Inferior parietal cortex (tissue), 1 donor: Measurements from ENCODE around the gene DOK7.

ENCODE experiments used
- DNase-seq: peaks from one replicate; pipeline ENCODE4 v3.0.0-alpha.2; 2016; ENCODE audit errors: extremely low spot score

The DOK7 gene

DNA sequence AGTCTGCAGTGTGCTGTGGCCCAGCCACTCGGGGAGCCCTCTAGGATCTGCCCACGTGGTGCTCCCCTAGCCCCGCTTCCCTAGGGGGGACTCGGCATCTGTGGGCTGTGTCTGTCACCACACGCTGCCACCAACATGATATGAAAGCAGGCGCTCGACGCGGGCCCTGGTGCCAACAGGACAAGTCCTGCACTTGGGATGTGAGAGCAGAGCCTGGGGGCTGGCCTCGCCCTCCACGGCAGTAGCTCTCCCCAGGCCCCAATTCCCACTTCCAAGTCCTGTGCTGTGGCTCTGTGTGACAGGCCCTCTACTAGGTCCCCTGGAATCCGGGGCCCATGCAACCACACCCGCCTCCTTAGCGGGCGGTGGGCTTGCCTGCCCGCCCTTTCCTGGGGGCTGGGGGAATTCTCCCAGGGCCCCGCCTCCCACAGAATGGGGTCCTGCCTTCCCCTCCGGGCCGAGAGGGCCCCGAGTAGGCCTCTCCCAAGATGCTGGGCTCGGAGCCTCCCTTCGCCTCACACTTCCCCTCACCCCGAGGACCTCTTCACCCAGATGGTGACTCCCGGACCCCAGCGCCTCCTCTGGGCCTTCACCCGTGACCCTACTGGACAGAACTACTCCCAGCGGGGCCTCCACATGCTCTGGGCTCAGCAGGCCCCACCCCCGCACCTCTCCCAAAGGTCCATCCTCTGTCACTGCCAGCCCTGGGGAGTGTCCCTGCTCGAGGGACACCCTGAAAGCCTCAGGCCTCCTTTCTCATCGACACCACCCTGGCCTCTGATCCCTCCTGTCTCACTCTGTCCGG is 57.9 kb downstream of the DOK7 start:
- DNase-seq: no peak

DNA sequence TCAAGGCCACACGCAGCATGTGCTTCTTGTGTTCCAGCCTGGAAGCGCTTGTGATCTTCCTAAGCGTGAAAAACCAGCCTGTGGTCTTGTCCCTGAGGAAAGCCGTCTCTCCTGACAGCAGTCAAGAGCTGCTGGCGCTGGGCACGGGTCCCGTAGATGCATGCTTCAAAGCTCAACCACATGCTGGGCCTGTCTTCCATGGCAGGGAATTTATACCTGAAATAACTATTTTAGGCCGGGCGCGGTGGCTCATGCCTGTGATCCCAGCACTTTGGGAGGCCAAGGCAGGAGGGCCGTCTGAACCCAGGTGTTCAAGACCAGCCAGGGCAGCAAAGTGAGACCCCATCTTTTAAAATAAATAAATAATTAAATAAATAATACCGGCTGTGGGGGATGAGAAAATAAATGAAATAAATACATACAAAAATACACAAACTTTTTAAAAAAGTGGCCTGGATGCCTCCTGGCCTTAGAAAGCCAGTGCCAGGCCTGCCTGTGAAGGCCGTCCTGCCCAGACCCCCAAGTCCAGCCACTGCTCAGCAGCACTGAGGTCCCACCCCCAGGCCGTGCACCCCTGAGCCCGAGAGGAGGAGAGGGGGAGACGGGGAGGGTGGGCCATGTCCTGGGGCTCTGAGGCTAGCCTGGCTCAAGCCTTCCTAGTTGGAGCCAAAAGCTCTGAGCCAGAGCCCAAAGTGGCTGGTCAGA is 58.7 kb downstream of the DOK7 start:
- DNase-seq: no peak

DNA sequence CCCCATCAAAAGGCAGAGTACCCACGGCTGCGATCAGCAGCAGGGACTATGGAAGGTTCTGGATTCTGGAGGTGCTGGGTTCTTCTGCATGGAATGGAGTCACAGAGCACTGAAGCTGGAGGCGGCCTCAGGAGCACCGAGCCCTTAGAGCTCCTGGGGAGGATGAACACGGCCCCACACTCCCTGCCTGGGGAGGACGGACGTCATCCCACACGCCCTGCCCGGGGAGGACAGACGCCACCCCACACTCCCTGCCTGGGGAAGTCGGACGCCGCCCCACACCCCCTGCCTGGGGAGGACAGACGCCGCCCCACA is 59.2 kb downstream of the DOK7 start:
- DNase-seq: no peak

DNA sequence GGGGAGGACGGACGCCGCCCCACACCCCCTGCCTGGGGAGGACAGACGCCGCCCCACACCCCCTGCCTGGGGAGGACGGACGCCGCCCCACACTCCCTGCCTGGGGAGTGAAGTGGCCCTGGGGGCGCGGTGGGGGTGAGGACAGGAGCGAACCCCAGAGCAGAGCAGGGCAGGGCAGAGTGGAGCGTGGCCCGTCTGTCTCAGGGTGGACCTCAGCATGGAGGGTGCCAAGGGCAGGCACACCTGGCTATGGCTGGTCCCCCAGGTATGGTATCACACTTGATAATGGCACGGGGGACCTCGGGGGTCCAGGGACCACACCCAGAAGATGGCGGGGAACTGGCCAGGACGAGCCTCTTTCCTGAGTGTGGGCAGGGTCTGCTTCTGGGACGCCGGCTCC is 59.5 kb downstream of the DOK7 start:
- no peak for DNase-seq

DNA sequence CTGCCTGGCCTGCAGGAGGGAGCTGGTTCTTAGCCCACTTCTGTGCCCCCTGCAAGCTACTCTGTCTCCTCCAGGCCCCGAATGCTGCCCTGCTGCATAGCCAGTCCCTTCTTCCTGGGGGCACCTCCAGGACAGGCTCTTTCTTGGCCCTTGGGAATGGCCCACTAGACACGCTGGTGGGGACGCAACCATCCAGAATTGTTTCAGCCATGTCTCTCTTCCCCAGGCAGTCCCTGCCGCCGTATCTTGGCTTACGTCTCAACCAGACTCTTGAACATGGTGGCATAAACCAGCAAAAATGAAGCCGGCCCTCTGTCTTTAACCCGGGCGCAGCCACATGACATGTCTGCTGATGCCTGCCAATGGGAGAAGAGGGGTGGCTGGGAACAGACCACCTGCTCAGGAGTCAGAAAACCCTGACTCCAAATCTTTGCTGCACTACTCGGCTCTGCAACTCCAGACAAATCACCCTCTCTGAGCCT is 60.1 kb downstream of the DOK7 start:
- DNase-seq: no peak

DNA sequence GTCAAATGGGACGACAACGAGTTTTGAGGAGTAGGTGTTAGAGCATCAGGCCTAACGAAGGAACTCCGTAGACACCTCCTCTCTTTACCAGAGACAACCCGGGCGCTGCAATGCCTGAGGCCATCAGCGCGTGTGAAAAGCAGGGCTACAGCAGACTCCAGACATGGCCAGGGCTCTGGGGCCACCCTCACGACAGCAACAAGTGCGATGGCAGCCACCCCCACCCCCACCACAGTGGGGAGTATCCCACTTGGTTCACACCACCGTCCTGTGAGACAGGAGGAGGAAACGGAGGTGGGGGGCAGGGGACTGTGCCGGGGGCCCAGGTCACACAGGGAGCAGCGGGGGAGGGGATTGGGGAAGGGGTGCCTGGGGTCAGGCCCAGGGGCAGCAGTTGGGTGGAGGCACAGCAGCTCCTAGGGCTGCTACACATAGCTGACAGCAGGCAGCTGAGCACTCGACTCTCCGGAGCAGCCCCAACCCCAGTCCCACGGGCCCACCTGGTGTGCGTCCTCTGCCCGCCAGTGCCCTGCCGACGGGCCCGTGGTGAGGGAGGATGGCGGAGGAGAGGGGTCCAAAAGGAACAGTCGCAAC is 60.6 kb downstream of the DOK7 start:
- no peak for DNase-seq

DNA sequence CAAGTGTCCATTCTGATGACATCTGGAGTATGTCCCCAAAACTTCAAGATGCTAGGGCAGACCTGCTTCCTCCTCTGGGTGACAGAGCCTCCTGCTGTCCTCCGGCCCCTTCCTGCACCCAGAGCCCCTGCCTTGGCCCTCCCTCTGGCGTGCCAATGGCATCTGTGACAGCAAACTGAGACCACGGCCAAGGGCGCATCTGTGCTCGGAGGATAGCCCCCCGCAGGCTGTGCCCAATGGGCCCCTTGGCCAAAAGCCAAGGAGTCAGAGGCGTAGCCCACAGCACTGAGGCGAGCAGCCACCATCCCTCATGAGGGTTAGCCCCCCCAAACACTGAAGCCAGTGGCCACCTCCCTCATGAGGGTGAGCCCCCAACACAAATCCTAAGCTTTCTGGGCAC is 61.2 kb downstream of the DOK7 start:
- no peak for DNase-seq

DNA sequence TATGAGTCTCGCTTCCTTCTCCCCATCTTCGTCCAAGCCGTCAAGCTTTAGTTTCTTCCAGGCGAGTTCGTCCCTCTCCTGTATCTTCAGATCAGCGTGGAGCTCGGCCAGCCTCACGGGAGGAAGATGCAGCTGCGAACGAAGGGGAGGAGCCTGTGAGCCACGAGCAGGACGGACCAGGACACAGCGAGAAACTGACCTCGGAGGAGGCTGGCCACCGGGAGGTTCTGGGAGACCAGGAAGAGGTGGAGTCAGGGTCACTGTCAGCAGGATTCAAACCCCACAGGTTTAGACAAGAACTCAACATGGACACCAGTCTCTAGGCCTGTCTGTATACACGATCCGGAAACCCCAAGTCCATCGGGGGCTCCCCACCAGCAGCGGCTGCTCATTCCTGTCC is 61.8 kb downstream of the DOK7 start:
- no peak for DNase-seq

DNA sequence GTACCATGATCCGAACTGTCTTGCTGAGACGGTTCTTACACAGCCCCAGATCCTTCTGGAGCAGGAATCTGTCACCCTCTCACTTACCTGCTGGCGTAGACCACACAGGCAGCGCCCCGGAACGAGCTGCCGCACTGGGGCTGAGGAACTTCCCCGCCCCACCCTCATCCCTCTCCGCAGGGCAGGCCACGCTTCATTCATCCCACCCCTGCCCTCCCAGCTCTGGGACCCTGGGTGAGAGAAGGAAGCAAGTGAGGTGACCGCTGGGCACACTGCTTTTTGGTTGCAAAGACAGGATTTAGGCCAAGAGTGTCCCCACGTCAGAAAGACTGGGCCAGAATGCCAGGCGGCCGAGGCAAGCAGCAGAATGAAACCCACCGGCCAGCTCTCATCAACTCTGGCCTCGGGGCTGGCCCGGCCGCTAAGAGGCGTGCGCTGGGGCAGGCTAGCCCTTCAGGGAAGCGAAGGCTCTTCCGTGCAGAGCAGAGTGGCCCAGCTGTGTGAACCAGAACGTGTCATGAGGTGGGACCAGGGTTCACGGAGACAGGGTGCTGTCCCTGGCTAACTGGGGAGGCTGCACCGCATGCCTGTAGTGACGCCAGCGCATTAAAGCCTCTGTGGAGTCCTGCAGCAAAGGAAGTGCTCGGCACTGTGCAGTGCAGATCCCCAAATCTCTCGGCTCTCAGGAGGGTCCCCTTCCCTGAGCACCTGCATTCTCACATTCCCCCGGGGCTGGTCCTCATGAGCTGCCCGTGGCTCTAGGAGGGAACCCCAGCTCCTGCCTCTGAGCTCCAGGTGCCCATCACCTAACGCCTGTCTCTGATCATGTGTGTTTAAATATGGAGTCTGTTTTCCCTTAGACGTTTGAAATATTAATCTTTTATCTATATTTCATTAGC is 62.7 kb downstream of the DOK7 start:
- no peak for DNase-seq

DNA sequence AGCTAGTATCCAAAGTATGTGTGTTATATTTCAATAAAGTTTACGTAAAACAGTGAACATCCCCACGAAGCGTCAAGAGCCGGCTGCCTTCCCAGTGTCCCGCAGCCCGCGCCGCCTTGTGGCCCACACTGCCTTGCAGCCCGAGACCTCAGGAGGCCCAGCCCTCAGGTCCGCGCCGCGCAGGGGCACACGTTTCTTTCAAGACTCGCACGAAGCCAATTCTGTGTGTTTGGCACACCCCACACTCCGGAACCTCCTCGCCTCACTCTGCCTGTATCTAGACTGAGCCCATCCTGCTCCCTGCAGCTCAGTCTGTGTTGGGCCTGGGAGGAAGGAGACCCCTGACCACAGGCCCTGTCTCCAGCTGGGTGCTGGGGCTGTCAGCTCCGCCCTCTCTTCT is 63.4 kb downstream of the DOK7 start:
- DNase-seq: no peak

DNA sequence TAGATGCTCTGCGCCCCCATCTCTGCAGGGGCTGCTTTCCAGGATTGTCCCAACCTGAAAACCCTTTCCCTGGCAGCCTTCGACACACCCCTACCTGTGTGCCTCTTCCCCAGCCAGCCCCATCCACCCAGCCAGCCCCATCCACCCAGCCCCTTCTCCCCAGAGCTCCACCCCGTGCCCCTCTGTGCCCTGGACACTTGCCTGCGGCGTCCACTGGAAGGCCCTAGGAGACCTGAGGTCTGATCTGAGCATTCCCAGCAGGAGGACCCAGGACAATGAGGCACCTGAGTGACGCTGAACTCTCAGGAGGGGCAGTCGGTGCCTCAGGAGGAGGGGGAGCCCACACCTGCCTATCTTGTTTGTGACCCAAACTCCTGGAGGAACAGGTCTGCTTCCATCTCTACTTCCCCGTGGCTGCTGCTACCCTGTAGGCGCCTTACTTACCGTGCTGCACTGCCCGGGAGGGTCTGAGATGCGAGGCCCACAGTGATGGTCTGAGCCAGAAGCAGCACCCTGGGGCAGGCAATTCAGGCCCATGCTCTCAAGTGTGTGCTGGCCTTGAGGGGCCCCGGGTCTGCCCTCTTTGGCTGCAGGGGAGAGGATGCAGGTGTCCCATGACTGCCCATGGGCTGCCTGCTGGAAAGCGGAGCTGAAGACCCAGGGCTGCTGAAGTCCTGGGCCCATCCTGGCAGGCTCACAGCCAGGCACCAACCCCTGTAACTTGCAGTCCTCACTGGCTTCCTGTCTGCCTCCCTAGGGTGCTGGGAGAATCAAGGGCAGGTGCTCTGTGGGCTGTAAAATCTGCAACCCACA is 64.2 kb downstream of the DOK7 start:
- no peak for DNase-seq

DNA sequence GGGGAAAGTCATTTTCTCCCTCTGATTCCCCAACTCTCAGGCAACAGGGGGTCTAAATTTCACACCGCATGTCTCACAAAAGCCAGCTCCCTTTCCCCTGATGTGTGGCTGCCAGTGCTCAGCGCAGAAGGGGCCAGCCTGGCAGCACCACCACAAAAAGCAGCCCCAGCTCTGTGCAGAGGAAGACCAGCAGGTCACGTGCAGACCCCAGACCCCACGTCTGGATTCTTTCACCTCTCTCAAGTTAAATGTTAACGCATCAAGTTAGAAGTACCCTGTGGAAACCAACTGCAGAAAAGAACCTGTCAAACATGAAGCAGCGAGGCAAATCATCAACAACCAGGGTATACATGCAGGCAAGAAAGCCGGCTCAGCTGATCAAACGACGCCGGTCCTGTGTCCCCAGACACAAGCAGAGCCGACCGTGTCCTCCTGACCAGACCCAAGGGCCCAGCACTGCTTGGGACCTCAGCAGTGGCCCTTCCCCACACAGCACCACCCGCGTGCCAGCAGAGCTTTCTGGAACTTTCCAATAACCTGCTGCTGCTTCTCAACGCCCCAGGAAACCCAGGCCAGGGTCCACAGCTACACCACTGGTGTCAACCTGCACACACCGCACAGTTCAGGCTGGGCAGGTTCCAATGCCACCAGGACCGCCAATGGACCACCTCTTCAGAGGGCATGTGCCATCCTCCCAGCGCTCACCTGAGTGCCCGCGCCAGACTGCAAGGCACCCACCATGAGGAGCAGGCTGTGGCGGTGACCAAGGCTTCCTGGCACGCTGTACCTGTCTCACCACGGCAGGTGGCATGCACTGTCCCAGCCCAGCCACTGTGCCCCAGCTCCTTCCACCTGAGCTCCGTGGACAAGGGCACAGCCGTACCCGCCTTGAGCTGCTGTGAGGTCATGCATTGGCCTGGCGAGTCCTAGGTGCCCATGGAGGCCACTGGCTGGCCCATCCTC is 65.1 kb downstream of the DOK7 start:
- no peak for DNase-seq

DNA sequence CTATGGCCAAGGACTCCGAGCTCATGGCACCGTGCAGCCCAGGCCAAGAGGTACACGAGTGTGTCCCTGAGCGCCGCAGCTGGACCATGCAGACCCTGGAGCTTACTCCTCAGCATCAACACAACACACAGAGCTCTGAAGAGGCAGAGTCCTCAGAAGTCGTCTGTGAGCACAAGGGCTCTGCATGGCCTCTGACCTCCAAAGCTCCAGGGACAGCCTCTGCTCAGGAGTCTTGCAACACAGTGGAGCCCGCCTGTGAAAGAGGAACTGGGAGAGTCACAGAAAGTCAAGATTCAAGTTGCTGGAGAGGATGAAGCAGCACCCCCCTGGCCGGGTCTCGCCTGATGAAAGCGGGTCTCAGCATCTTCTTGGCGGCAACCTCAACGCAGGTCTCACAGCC is 66.3 kb downstream of the DOK7 start:
- no peak for DNase-seq

DNA sequence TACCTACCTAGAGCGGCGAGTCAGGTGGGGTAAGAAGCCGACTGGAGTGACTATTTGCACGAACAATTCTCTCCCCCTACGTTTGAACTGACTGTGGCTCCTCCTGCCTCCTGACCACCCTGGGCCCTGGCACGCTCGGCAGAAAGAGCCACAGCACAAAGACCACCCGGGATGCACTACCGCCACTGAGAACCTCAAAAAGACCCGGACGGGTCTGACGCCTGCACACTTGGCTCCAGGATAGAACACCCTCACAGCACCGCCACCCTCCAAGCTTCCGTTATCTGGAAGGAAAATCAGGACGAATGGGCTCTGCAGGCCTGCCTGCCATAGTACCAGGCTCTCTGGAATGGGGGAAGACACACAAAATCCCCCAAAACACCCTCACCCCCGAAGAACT is 66.9 kb downstream of the DOK7 start:
- DNase-seq: no peak

DNA sequence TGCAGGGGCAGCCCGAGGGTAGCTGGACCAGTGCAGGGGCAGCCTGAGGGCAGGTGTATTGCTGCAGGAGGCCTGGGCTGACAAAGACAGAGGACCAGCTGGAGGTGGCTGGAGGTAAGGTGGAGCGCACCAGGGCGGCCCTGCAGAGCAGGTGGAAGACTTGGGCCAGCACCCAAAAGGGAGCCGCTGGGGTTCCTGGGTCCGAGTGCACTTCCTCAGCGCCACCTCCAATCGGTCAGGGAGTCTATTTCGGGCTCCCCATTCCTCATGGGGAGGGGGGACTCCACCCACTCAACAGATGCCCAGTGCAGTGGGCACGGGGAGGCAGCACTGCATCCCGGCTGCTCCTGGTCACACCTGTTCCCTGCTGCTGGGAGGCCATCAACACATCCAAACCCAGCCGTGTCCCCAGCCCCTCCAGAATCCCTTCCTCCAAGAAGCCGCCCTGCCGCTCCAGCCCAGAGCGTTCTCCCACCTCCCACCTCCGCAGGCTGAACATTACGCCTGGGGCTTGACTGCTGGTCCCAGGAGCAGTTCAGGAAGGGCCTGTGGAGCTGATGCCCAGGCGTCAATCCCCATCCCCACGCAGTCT is 67.7 kb downstream of the DOK7 start:
- no peak for DNase-seq

DNA sequence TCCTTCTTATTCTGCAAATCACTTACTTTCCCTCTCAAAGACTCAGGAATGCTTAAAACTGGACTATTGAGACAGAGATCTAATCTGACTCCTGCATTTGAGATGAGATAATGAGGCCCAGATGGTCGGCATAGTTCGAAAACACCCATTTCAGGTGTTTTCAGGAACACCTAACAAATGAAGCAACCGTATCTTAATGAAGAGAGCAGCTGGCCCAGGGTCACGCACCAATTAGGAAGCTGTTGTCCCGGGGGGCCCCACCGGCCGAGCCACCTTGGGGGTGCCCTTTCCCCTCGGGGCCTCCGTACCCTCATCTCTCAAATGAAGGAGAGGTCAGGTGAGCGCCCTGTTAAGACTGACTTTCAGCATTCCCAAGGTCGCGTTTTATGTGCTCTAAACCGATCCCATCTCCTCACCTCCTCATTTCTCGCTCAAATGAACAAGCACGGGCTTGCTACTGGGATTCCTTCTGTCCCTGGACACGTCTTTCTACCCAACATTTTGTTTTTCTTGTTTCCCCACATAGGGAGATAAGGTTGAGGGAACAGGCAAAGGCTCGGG is 68.3 kb downstream of the DOK7 start:
- DNase-seq: peak; percentile 13

DNA sequence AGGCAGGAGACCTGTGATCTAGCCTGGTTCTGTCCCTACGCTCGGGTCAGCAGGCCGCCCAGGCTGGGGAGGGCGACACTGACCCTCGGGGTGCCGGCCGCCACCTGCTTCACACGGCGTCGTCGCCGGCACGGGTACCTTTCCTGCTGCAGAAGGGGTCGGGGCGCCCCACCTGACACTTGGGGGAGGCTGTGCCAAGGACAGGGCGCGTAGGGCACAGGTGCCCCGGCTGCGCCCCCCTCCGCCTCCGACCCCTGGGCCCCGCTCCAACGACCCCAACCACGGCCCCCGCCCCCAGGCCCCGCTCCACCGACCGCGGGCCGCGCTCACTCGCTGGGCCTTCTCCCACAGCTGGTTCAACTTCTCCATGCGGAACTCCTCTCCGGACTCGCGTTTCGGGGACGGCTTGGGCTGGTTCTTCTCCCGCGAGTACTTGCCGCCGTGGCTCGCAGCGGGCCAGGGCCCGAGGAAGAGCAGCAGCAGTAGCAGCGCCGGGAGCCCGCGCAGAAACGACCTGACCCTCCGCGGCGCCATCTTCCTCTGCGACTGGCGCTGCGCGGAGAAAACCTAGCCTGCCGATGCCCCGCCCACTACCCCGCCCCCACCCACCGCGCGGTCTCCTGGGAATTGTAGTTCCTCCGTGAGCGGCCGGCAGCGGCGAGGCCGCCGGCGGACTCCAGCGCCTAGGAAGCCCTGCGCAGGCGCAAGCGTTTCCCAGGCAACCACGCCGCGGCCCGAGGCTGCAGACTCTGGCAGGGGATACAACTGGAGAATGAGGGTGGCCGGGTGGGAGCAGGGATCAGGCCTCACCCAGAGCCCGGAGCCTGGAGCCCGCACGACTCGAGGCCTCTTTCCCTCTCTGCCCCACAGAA is 69.0 kb downstream of the DOK7 start, which contains the start of gene LRPAP1:
TSS of gene LRPAP1 (minus strand) at position 544 of the 872 bp plus-strand sequence. CDS start at position 534, 10 bp downstream.
- peak; percentile 92 for DNase-seq

DNA sequence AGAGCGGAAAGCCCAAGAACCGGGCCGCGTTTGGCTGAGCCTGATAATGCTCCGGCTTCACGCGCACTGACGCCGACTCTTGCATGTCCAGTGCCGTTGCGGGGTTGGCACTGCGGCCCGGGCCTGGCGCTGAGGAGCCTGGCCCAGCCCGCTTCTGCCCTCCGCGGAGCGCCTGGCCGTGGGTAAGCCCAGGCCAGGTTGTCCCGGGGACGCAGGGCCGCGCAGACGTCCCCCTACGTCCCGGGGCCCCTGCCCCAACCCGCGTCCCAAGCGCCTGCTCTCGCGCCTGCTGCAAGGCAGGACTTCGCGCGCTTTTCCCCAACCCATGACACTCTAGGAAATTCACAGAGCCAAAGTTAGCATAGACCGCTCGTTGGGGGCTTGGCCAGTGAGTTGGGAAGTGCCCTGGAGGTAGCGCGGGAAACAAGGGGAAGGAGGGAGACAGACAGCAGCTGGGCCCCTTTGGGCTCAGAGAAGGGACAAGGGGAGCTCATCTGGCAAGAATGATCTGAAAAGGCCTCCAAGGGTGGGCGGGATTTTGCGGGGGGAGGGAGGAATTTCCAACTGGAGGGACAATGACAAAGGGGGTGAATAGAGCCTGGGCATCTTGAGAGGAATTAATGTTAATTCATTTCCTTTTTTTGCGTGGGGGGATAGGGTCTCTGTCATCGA is 69.8 kb downstream of the DOK7 start:
- DNase-seq: no peak
